Omental fat pad (tissue), 4 donors: ENCODE results near the gene SLC25A21. TPM values are rescaled to one million over a fixed set of nuclear protein-coding genes. Genes with fewer than 3 reads are reported as not detected.
A peak's percentile ranks its signal among the peaks of the same experiment; 100 is the strongest.
"Not testable (repeated sequence)": the region's sequence is repeated elsewhere in the genome, so short reads cannot be mapped to it uniquely, and the experiment has no call there.

ENCODE experiments used
- ATAC-seq: fragments of 150-250 bp; one replicate; pipeline ENCODE4 v1.9.1; 2016; ENCODE audit warnings: mild to moderate bottlenecking, moderate library complexity; ENCODE audit not compliant: low FRiP score
- DNase-seq: peaks from one replicate; pipeline ENCODE4 v3.0.0-alpha.2; 2019; ENCODE audit warnings: low spot score
- CTCF ChIP-seq, 3 donors: fragments of 450-650 bp; IDR thresholded peaks; one replicate each; pipeline ENCODE4 v1.5.1; 2016 to 2017; ENCODE audit warnings: antibody characterized with exemption in 3 of 3, mild to moderate bottlenecking in 3 of 3, moderate library complexity in 2 of 3
- total RNA-seq, 4 donors: library from RNA; depleted of rRNA; stranded (reverse); fragments of >200 nt; gene quantifications; one replicate each; pipeline ENCODE4 v1.1.0, GENCODE V29; 2016

The SLC25A21 gene
- total RNA-seq, 4 donors from 2014 or later, result 0.38 to 1.4 TPM; not detected in 2

GRCh38 chr14:37181441-37181840 is 9.0 kb upstream of the SLC25A21 start:
- no peak for TF ChIP-seq CTCF (IDR thresholded peaks at IDR 0.05)
- DNase-seq, result no peak
- no peak for ATAC-seq

GRCh38 chr14:37180886-37181285 is 8.5 kb upstream of the SLC25A21 start:
- not testable (repeated sequence) for DNase-seq, ATAC-seq

GRCh38 chr14:37179896-37180502 is 7.6 kb upstream of the SLC25A21 start:
- TF ChIP-seq CTCF (IDR thresholded peaks at IDR 0.05), result no peak
- ATAC-seq, result no peak
- DNase-seq, result no peak

GRCh38 chr14:37172936-37173614 is 669 bp upstream of the SLC25A21 start:
- no peak for DNase-seq
- TF ChIP-seq CTCF (IDR thresholded peaks at IDR 0.05), result no peak
- ATAC-seq, result no peak

- no peak for TF ChIP-seq CTCF (IDR thresholded peaks at IDR 0.05)
Measured at GRCh38 chr14:37171678-37172023, 755 bp downstream of the SLC25A21 start.

GRCh38 chr14:37170993-37171392 is 1.4 kb downstream of the SLC25A21 start:
- TF ChIP-seq CTCF (IDR thresholded peaks at IDR 0.05), result no peak
- no peak for ATAC-seq
- DNase-seq, result no peak

More at GRCh38 chr14:37171678-37172023, 755 bp downstream of the SLC25A21 start:
- DNase-seq, result no peak
- ATAC-seq, result peak; percentile 26

- no peak for TF ChIP-seq CTCF (IDR thresholded peaks at IDR 0.05)
- DNase-seq, result no peak
- no peak for ATAC-seq
Measured at GRCh38 chr14:37170237-37170636, 2.2 kb downstream of the SLC25A21 start.
